Measurements from ENCODE around the gene SV2C. TPM values are rescaled to one million over a fixed set of nuclear protein-coding genes. Genes with fewer than 3 reads are reported as not detected.

Gene SV2C
- total and polyA plus RNA-seq, 8 donors = 0.13 to 30.8 (median 1.4) TPM; not detected in 2

GRCh38 chr5:76269259-76269931 is 186.2 kb downstream of the SV2C start:
- DNase-seq = no peak
- 58 to 74% (median 71%) methylated on average over 10 of the region's 10 CpGs for WGBS, 5 donors
- intact Hi-C loops (cut with DNase I; ENCODE audit: low total_unique reads) = no loop called here
- no peaks in the 10 kb centered on the region for H3K36me3 ChIP-seq
- no peaks in the 10 kb centered on the region for H3K9me3 ChIP-seq
- H3K4me1 ChIP-seq = no peaks in the 10 kb centered on the region
- TF ChIP-seq POLR2AphosphoS5 (IDR thresholded peaks at IDR 0.05) (no peak), EP300 (IDR thresholded peaks at IDR 0.05) (no peak), POLR2A (IDR thresholded peaks at IDR 0.05) (no peak)
- TF ChIP-seq, protein P1, sequence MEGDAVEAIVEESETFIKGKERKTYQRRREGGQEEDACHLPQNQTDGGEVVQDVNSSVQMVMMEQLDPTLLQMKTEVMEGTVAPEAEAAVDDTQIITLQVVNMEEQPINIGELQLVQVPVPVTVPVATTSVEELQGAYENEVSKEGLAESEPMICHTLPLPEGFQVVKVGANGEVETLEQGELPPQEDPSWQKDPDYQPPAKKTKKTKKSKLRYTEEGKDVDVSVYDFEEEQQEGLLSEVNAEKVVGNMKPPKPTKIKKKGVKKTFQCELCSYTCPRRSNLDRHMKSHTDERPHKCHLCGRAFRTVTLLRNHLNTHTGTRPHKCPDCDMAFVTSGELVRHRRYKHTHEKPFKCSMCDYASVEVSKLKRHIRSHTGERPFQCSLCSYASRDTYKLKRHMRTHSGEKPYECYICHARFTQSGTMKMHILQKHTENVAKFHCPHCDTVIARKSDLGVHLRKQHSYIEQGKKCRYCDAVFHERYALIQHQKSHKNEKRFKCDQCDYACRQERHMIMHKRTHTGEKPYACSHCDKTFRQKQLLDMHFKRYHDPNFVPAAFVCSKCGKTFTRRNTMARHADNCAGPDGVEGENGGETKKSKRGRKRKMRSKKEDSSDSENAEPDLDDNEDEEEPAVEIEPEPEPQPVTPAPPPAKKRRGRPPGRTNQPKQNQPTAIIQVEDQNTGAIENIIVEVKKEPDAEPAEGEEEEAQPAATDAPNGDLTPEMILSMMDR (IDR thresholded peaks at IDR 0.05) = no peak
- no peak overlapping the region for H3K27ac ChIP-seq
- H3K4me3 ChIP-seq = no peak overlapping the region
- peaks cover 0 to 10% (median 0%) of the 10 kb centered on the region in 3 donors for H3K27me3 ChIP-seq

DNA sequence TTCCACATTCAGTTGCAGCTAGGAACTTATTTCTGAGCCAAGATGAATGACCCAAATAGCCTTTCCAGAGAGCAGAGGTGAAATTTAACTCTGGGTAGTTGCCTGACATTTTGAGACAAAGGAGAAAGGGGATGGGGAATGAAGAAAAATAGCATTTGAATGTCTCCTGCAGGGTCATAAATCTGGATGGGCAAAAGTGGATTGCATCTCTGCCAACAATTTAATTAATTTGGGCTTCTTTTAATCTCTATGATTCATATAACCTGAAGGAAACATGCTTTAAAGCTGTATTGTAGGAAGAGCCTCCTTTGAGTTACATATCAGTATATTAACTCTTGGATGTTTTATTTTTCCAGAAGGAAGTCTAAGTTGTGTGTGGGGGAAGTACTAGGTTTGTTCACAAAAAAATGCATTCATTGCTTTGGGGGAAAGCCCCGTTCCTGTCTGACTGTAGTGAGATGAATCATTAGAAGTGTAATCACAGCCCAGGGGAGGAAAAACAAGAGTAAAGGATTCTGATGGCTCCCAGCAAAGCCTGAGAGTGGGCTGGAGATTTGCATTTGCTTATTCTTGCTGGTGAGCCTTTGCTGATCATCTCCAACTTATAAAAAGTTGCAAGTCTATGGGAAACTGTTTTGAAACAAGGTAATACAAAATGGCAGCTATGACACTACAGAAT is 186.9 kb downstream of the SV2C start:
- Histone ChIP-seq H3K36me3 (no peaks in the 10 kb centered on the region), H3K9me3 (no peaks in the 10 kb centered on the region), H3K4me1 (no peaks in the 10 kb centered on the region), H3K27me3 (peaks cover 0 to 5% (median 0%) of the 10 kb centered on the region in 3 donors), H3K27ac (no peak overlapping the region), H3K4me3 (no peak overlapping the region)
- WGBS, 5 donors = 4 to 16% (median 6%) methylated on average over 1 of the region's 1 CpG
- no peak for DNase-seq
- no peak for TF ChIP-seq POLR2A (IDR thresholded peaks at IDR 0.05)
- no peak for TF ChIP-seq EP300 (IDR thresholded peaks at IDR 0.05)
- TF ChIP-seq, protein P1 (IDR thresholded peaks at IDR 0.05) = no peak
- TF ChIP-seq POLR2AphosphoS5 (IDR thresholded peaks at IDR 0.05) = no peak
- intact Hi-C loops (cut with DNase I; ENCODE audit: low total_unique reads) = no loop called here

- Histone ChIP-seq H3K9me3 (no peaks in the 10 kb centered on the region), H3K36me3 (no peaks in the 10 kb centered on the region), H3K27me3 (no peaks in the 10 kb centered on the region), H3K27ac (no peak overlapping the region), H3K4me1 (no peaks in the 10 kb centered on the region), H3K4me3 (no peak overlapping the region)
- intact Hi-C loops (cut with DNase I; ENCODE audit: low total_unique reads) = no loop called here
- no peak for TF ChIP-seq POLR2A (IDR thresholded peaks at IDR 0.05)
- no peak for TF ChIP-seq EP300 (IDR thresholded peaks at IDR 0.05)
- TF ChIP-seq POLR2AphosphoS5 (IDR thresholded peaks at IDR 0.05) = no peak
- DNase-seq = no peak
These were observed 188.7 kb downstream of the SV2C start for GRCh38 chr5:76271836-76272235.

- TF ChIP-seq POLR2A (IDR thresholded peaks at IDR 0.05) (no peak), POLR2AphosphoS5 (IDR thresholded peaks at IDR 0.05) (no peak), EP300 (IDR thresholded peaks at IDR 0.05) (no peak)
- TF ChIP-seq, protein P1 (IDR thresholded peaks at IDR 0.05) = no peak
- WGBS, 5 donors = 41 to 76% (median 67%) methylated on average over 8 of the region's 8 CpGs
- no peak overlapping the region for H3K4me3 ChIP-seq
- intact Hi-C loops (cut with DNase I; ENCODE audit: low total_unique reads) = no loop called here
- H3K36me3 ChIP-seq = no peaks in the 10 kb centered on the region
- DNase-seq = peak in 1 of 2 donors; percentile 53
- no peaks in the 10 kb centered on the region for H3K4me1 ChIP-seq
- no peak overlapping the region for H3K27ac ChIP-seq
- H3K27me3 ChIP-seq = no peaks in the 10 kb centered on the region
- H3K9me3 ChIP-seq = no peaks in the 10 kb centered on the region
These were observed 190.2 kb downstream of the SV2C start for GRCh38 chr5:76273206-76273885.
